OCI-LY1 (cell line): Measurements from ENCODE around the gene BICDL1.

Experiments
- H2AFZ ChIP-seq: fragments of 200-600 bp; sonication (generic), shearing (Covaris generic); 2 replicates; pipeline ENCODE4 v1.6.0; 2014; ENCODE audit warnings: antibody characterized with exemption, mild to moderate bottlenecking, low read length
- H3F3A ChIP-seq: fragments of 200-600 bp; sonication (generic), shearing (Covaris generic); 2 replicates; pipeline ENCODE4 v1.6.0; 2014; ENCODE audit warnings: mild to moderate bottlenecking, antibody characterized with exemption, low read length, moderate library complexity; ENCODE audit not compliant: insufficient read depth
- H3K27ac ChIP-seq: fragments of 200-600 bp; sonication (generic); 2 replicates; pipeline ENCODE4 v1.5.1; 2014; ENCODE audit warnings: low read length, mixed run types, mild to moderate bottlenecking, low read depth; ENCODE audit not compliant: poor library complexity, severe bottlenecking
- H3K27me3 ChIP-seq: fragments of 200-600 bp; sonication (generic); 2 replicates; pipeline ENCODE4 v1.6.0; 2014; ENCODE audit warnings: antibody characterized with exemption, mild to moderate bottlenecking, low read length, moderate library complexity; ENCODE audit not compliant: insufficient read depth
- H3K36me3 ChIP-seq: fragments of 200-600 bp; sonication (generic); 2 replicates; pipeline ENCODE4 v1.6.1; 2014; ENCODE audit warnings: mild to moderate bottlenecking, antibody characterized with exemption, low read length, moderate library complexity, mixed read lengths; ENCODE audit not compliant: insufficient read depth
- H3K4me1 ChIP-seq: fragments of 200-600 bp; sonication (generic); 2 replicates; pipeline ENCODE4 v1.5.1; 2014; ENCODE audit warnings: mild to moderate bottlenecking, low read length, moderate library complexity; ENCODE audit not compliant: insufficient read depth, severe bottlenecking
- H3K4me2 ChIP-seq: fragments of 200-600 bp; sonication (generic), shearing (Covaris generic); 2 replicates; pipeline ENCODE4 v1.6.1; 2014; ENCODE audit warnings: low read length
- H3K4me3 ChIP-seq: fragments of 200-600 bp; sonication (generic); 2 replicates; pipeline ENCODE4 v1.5.1; 2014; ENCODE audit warnings: low read length, low read depth, mild to moderate bottlenecking, mixed read lengths; ENCODE audit not compliant: poor library complexity, severe bottlenecking
- H3K79me2 ChIP-seq: fragments of 200-600 bp; shearing (Covaris generic); 2 replicates; pipeline ENCODE4 v1.6.1; 2016; ENCODE audit warnings: mixed run types, low read length, mixed read lengths; ENCODE audit not compliant: insufficient read depth
- H3K9ac ChIP-seq: fragments of 200-600 bp; sonication (generic), shearing (Covaris generic); 2 replicates; pipeline ENCODE4 v1.6.1; 2014; ENCODE audit warnings: mild to moderate bottlenecking, low read length, mixed read lengths
- H3K9me2 ChIP-seq: fragments of 200-600 bp; sonication (generic), shearing (Covaris generic); 2 replicates; pipeline ENCODE4 v1.6.1; 2014; ENCODE audit warnings: low read depth, mild to moderate bottlenecking, low read length, mixed read lengths
- H3K9me3 ChIP-seq: fragments of 200-600 bp; shearing (Covaris generic); 2 replicates; pipeline ENCODE4 v1.6.1; 2014; ENCODE audit warnings: low read length, mixed read lengths
- H4K20me1 ChIP-seq: fragments of 200-600 bp; sonication (generic), shearing (Covaris generic); 2 replicates; pipeline ENCODE4 v1.6.0; 2016; ENCODE audit warnings: mild to moderate bottlenecking, low read length; ENCODE audit not compliant: insufficient read depth
- EZH2 ChIP-seq: fragments of 200-600 bp; sonication (generic), shearing (Covaris generic); IDR thresholded peaks from 2 replicates; pipeline ENCODE4 v1.8.0; 2017; ENCODE audit warnings: borderline replicate concordance, mixed run types, mild to moderate bottlenecking, antibody characterized with exemption, low read length, moderate library complexity, mixed read lengths
- TF ChIP-seq, protein P1 (sequence below): fragments of 200-600 bp; sonication (generic), shearing (Covaris generic); IDR thresholded peaks from 2 replicates; pipeline ENCODE4 v1.5.1; 2017; ENCODE audit warnings: mild to moderate bottlenecking, antibody characterized with exemption, low read length, moderate library complexity, mixed read lengths

The BICDL1 gene

DNA sequence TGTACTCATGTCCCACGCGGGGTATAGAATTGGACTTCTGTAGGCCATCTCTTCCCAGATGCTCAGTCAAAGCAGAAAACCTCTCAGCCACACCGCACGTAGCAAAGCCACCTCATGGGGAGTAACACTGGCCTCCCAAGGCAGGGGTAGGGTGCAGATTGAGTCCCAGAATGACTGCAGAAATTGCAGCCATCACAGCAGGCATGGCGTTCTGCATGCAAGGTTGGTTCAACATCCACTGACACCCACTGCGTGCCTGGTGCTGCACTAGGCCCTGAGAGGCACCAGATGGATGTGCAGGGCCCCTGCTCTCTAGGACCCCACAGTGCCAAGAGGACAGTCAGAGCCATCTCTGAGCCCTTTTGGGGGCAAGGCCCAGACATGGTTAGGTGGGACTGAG is 87.6 kb downstream of the BICDL1 start:
- Histone ChIP-seq H3K27ac (no peak overlapping the region), H3K4me2 (no peak overlapping the region), H3K27me3 (no peaks in the 10 kb centered on the region), H3F3A (no peaks in the 10 kb centered on the region), H3K9ac (no peak overlapping the region), H3K4me1 (no peaks in the 10 kb centered on the region), H2AFZ (no peak overlapping the region), H4K20me1 (no peaks in the 10 kb centered on the region), H3K9me2 (no peaks in the 10 kb centered on the region), H3K79me2 (no peaks in the 10 kb centered on the region), H3K4me3 (no peak overlapping the region), H3K36me3 (peaks cover 28% of the 10 kb centered on the region), H3K9me3 (no peaks in the 10 kb centered on the region)
- TF ChIP-seq EZH2: no peak
- TF ChIP-seq, protein P1, sequence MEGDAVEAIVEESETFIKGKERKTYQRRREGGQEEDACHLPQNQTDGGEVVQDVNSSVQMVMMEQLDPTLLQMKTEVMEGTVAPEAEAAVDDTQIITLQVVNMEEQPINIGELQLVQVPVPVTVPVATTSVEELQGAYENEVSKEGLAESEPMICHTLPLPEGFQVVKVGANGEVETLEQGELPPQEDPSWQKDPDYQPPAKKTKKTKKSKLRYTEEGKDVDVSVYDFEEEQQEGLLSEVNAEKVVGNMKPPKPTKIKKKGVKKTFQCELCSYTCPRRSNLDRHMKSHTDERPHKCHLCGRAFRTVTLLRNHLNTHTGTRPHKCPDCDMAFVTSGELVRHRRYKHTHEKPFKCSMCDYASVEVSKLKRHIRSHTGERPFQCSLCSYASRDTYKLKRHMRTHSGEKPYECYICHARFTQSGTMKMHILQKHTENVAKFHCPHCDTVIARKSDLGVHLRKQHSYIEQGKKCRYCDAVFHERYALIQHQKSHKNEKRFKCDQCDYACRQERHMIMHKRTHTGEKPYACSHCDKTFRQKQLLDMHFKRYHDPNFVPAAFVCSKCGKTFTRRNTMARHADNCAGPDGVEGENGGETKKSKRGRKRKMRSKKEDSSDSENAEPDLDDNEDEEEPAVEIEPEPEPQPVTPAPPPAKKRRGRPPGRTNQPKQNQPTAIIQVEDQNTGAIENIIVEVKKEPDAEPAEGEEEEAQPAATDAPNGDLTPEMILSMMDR: no peak

DNA sequence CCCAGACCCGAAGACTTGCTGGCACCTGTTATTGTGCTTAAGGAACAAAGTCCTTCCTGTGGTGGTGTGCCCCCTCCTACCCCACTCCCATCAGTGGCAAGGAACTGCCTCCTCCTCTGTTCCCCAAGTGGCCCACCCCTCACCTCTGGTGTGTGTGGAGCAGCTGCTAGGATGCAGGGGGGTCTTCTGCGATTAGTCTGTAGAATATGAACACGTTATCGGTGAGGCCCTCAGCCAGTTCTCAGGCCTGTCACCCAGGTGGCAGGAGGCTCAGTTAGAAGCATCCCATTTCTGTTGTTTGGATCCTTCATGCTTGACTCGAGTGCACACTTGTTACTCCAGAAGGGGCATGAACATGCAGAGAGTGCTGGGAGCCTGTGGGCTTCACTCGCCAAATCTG is 88.2 kb downstream of the BICDL1 start:
- Histone ChIP-seq H3K79me2 (no peaks in the 10 kb centered on the region), H3K9ac (no peak overlapping the region), H3K4me3 (no peak overlapping the region), H3F3A (no peaks in the 10 kb centered on the region), H3K4me2 (no peak overlapping the region), H3K9me3 (no peaks in the 10 kb centered on the region), H3K27ac (no peak overlapping the region), H3K4me1 (no peaks in the 10 kb centered on the region), H3K36me3 (peaks cover 26% of the 10 kb centered on the region), H3K27me3 (no peaks in the 10 kb centered on the region), H3K9me2 (no peaks in the 10 kb centered on the region), H4K20me1 (no peaks in the 10 kb centered on the region), H2AFZ (no peak overlapping the region)
- TF ChIP-seq, protein P1: no peak
- TF ChIP-seq EZH2: no peak

DNA sequence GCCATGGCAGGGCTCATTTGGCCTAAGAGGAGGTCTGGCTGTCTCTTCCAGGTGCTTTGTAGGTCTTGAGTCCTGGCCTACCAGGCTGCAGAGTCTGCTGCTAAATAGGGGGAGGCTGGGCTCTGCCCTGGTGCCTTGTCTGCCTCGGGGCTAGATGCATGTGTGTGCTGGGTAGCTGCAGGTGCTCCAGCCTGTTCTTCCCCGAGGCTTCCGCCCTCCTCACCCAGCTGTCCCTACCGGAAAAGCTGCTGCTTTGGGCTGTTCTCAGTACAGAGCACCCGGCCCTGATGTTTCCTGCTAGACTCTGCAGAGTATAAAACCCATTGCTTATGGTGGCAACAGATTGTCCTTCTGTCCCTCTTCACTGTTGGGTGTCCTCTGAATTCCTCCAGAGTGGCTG is 89.8 kb downstream of the BICDL1 start:
- TF ChIP-seq EZH2: no peak
- TF ChIP-seq, protein P1: no peak
- no peaks in the 10 kb centered on the region for H3K27me3 ChIP-seq
- H4K20me1 ChIP-seq: no peaks in the 10 kb centered on the region
- H3K9ac ChIP-seq: no peak overlapping the region
- no peaks in the 10 kb centered on the region for H3K9me2 ChIP-seq
- no peaks in the 10 kb centered on the region for H3F3A ChIP-seq
- no peaks in the 10 kb centered on the region for H3K4me1 ChIP-seq
- H3K4me2 ChIP-seq: no peak overlapping the region
- no peaks in the 10 kb centered on the region for H3K9me3 ChIP-seq
- no peak overlapping the region for H2AFZ ChIP-seq
- H3K27ac ChIP-seq: no peak overlapping the region
- no peak overlapping the region for H3K4me3 ChIP-seq
- H3K79me2 ChIP-seq: no peaks in the 10 kb centered on the region
- H3K36me3 ChIP-seq: peaks cover 17% of the 10 kb centered on the region
